Suppressor macrophage (primary cell): ENCODE results near the gene MORN5.

Experiments
- DNase-seq, 4 experiments: peaks; one replicate each; pipeline ENCODE4 v3.0.0-alpha.2; 2020 to 2022

The MORN5 gene

DNA sequence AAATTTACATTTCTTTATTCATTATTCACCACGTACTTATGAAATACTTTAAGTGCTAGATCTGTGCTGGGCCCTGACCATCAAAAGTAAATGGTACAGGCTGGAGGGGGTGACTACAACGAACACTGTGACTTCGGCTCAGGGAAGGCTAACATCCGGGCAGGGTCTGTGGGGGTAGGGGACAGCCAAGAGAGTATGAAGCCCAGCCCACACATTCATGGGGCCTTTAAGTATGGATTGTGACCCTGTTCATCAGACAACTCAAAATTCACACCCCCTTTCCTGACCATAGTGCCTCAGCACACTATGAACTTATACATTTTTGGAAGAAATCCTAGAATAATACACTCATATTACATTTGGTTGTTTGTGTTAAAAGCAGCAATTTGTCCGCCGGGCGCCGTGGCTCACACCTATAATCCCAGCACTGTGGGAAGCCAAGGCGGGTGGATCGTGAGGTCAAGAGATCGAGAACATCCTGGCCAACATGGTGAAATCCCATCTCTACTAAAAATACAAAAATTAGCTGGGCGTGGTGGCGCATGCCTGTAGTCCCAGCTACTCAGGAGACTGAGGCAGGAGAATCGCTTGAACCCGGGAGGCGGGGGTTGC, 33.3 kb downstream of the MORN5 start:
- no peak for DNase-seq

- no peak for DNase-seq
Observed at GRCh38 chr9:122193651-122194050, 33.9 kb downstream of the MORN5 start.

DNA sequence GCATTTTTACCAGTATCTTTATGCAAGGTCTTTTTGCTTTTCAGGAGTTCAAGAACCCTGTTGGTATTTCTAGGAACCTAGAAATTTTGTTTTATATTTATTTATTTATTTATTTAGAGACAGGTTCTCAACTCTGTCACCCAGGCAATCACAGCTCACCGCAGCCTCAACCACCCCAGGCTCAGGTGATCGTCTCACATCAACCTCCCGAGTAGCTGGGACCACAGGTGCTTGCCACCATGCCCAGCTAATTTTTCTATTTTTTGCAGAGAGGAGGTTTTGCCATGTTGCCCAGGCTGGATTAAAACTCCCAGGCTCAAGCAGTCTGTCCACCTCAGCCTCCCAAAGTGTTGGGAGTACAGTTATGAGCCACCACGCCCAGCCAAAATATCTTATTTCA, 36.2 kb downstream of the MORN5 start:
- DNase-seq: no peak

GRCh38 chr9:122197426-122197825, 37.7 kb downstream of the MORN5 start:
- no peak for DNase-seq

GRCh38 chr9:122197882-122198281, 38.2 kb downstream of the MORN5 start:
- DNase-seq: no peak

DNA sequence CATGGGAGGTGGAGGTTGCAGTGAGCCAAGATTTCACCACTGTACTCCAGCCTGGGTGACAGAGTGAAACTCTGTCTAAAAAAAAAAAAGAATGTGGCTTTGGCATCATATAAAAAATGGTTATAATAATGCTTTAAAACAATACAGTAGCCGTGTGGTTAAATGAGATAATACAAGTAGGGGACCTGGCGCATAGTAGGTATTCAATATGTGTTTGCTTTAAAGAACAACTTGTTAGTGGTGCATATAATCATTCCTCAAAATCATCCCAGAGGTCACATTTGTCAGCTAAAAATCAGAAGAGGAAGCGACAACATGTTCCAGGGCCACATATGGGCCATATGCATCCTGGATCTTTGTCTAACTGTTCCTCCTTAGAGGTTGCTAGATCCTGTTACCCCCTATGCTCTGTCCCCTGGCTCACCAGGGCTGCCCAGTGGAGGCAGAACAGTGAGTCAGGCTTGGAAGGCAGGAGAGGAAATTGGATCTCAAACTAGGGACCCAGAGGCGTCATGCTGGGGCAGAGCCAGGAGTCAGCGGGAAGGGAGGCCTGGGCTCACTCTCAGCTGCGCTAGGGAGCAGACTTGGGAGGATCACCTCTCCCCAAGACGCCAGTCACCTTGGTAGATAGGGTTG, 41.4 kb downstream of the MORN5 start:
- DNase-seq: no peak

GRCh38 chr9:122201641-122202040, 41.9 kb downstream of the MORN5 start:
- DNase-seq: no peak

DNA sequence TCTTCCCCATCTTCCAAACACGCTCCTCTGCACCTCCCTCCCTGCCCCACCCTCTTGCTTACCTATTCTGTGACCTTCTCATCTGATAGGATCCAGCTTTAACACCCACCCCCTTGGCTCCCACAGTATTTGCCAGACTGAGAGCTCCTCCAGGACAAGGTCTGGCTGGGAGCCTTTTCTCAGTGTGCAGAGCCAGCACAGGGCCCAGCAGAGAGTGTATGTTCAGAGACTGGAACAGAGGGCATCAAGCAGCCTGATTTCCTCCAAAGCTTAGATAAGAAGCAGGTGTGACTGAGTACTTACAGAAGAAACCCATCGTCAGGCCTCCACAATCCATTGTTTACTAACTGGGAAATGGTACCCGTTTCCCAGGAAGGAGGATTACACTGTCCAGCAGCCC, 42.4 kb downstream of the MORN5 start:
- no peak for DNase-seq

DNA sequence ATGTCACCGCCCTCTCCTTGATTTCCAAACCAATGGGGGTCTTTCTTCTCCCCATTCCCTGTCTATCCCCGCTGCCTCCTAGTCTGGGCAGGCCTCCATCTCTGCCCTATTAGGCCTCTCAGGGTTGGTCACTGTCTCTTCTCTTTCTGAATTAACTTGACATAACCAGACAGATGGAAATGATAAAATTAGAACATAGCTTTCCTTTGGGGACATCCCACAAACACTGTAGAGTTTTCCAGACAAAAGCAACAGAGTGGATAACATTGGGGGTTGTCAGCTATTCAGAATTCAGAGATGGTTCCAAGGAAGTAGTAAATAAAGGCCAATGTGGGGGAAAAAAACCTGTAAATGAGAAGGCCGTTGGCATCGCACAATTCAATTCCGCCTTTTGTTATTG, 44.3 kb downstream of the MORN5 start:
- DNase-seq: no peak

DNA sequence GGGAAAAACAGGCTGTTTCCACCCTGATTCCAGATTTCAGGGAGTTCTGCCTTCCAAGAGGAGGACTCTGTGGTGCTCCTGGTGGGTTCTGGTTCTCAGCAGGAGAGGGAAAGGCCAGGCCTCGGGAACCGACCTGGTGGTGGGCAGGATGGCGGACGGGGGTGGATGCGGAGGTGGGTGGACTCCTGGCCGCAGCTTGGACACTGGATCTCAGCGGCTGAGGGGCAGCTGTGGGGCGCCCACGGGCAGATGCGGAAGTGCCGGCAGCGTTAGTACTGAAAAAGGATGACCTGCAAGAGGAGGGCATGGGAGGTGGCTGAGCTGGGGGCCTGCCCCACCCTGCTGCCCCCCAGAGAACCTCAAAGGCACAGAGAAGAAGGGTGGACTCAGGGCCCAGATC, 44.8 kb downstream of the MORN5 start:
- DNase-seq: no peak

DNA sequence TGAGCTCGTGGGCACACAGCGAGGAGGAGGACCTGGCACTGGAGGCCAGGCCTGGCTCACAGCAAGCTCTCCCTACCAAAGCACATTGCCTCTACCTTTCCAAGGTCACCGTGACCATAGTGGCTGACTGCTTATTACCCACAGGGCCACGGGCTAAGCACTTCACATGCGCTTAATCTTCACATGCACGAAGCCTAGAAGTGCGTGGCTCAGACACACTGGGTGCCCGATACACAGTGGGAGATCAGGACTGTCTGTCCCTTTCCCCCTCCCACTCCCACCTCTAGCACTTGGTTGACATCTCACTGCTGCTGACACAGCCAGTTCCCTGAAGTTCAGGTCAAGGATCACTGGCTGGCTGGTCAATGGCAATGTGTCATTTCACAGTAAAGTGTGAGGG, 45.5 kb downstream of the MORN5 start:
- no peak for DNase-seq

GRCh38 chr9:122206118-122207046, 46.7 kb downstream of the MORN5 start:
- no peak for DNase-seq

GRCh38 chr9:122207096-122207495, 47.4 kb downstream of the MORN5 start:
- DNase-seq: no peak

GRCh38 chr9:122209451-122209850, 49.7 kb downstream of the MORN5 start:
- DNase-seq: no peak

GRCh38 chr9:122212473-122213004, 52.8 kb downstream of the MORN5 start:
- DNase-seq: no peak

DNA sequence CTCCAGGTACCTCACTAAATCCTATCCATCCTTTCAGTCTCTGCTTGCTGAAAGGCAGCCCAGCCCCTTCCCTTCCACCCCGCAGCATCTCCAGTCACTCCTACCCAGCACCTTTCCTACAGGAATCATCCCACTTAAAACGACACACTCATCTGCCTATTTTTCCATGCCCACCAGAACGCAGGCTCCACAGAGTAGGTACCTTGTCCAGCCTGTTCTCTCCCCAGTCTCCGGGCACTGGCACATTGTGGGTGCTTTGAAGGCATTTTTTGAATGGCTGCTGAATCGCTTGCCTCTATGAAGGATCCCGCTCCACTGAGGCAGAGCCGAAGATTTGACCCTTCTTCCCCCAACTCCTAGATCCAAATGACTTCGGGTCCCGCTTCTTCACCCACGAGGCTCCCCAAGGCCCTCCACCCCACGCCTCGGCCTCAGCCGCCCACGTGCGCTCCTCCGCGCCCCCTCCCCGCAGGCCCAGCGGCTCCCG, 53.4 kb downstream of the MORN5 start:
- no peak for DNase-seq

DNA sequence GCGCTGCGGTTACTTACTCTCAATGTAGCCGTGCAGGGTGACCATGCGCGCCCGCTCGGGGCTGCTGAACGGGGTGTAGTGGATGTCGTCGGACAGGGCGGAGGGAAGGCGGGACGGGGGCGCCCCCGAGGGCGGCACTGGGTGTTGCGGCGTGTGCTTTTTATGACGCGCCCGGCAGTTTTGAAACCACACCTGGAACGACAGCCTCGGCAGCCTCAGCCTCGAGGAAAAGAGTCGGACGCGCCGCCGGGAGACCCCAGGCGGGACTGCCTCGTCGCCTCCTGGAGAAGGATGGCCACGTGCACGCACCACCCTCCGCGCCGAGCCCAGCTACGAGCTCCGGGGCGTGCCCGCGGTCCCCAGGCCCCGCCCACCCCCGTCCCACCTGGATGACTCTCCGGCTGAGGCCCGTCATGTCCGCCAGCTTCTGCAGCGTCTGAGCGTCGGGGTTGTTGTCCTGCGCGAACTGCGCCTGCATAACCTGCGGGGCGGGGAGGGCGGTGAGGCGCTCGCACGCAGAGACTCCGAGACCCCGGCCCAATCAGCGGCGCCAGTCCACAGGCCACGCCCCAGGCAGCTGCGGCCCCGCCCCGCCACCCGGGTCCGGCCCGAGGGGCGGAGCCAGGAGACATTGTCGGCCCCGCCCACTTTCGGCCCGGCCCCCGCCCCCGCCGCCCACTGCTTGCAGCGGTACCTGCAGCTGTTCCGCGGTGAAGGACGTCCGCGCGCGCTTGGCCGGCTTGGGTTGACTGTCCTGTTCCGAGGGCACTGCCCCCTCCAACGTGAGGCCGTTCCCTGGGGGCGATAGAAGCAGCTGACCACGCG, 54.1 kb downstream of the MORN5 start:
- DNase-seq: peak in 2 of 4 experiments; percentile 31 to 33

GRCh38 chr9:122214507-122214906, 54.8 kb downstream of the MORN5 start:
- no peak for DNase-seq

- DNase-seq: no peak
Observed at GRCh38 chr9:122215663-122216062, 56.0 kb downstream of the MORN5 start.

GRCh38 chr9:122216138-122216797, 56.6 kb downstream of the MORN5 start:
- DNase-seq: no peak

GRCh38 chr9:122216798-122217418, 57.2 kb downstream of the MORN5 start:
- DNase-seq: no peak
